ENCODE data around the gene PGLYRP4.

DNA sequence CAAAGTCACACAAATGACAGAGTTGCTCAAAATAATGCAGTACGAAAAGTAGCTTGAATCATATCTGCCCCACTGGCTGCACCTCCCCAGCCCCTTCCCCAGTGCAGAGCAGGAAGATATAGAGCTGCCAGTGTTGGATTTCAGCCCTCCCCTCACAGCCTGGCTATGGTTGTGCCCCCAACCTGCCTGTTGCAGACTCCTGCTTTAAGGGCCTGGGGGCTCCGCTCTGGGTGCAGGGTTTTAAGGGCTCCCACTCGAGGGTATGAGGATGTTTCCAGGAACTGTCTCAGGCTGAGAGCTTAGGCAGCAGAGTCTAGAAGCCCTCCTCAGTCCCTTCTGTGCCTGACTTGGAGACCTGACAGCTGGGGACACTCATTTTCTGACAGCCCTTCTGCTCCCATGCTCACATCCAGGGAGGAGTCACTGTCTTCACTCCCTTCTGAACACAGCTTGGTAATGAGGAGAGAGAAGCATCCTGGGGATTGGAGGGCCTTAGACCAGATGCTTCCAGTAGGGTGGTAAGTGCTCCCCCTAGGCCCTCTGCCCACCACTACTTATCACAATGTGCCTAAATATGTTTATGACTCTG is 13.6 kb upstream of the PGLYRP4 start:
- no peak for TF ChIP-seq POLR2A (IDR thresholded peaks at IDR 0.05)
- TF ChIP-seq, protein P1, sequence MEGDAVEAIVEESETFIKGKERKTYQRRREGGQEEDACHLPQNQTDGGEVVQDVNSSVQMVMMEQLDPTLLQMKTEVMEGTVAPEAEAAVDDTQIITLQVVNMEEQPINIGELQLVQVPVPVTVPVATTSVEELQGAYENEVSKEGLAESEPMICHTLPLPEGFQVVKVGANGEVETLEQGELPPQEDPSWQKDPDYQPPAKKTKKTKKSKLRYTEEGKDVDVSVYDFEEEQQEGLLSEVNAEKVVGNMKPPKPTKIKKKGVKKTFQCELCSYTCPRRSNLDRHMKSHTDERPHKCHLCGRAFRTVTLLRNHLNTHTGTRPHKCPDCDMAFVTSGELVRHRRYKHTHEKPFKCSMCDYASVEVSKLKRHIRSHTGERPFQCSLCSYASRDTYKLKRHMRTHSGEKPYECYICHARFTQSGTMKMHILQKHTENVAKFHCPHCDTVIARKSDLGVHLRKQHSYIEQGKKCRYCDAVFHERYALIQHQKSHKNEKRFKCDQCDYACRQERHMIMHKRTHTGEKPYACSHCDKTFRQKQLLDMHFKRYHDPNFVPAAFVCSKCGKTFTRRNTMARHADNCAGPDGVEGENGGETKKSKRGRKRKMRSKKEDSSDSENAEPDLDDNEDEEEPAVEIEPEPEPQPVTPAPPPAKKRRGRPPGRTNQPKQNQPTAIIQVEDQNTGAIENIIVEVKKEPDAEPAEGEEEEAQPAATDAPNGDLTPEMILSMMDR (IDR thresholded peaks at IDR 0.05), result no peak

Measured in right lobe of liver (tissue), 4 donors.